H9 (cell line): ENCODE data around the gene TJAP1. TPM values are rescaled to one million over a fixed set of nuclear protein-coding genes. Genes with fewer than 3 reads are reported as not detected.

Source experiments
- DNase-seq: peaks from one replicate; pipeline ENCODE4 v3.0.0-alpha.2; 2017
- H2AFZ ChIP-seq: one replicate; pipeline ENCODE4 v1.6.1; 2013; ENCODE audit warnings: mild to moderate bottlenecking, low read length, control low read depth, moderate library complexity
- H2AK5ac ChIP-seq: 2 replicates; pipeline ENCODE4 v1.6.1; 2013; ENCODE audit warnings: low read length, control low read depth, mixed read lengths; ENCODE audit not compliant: insufficient read length
- H2BK120ac ChIP-seq: one replicate; pipeline ENCODE4 v1.6.1; 2013; ENCODE audit warnings: low read depth, mild to moderate bottlenecking, low read length, control low read depth, inconsistent platforms; ENCODE audit not compliant: poor library complexity, severe bottlenecking
- H2BK12ac ChIP-seq: 2 replicates; pipeline ENCODE4 v1.6.1; 2013; ENCODE audit warnings: low read length, control low read depth, mixed read lengths, low read depth; ENCODE audit not compliant: insufficient read length
- H2BK15ac ChIP-seq: 2 replicates; pipeline ENCODE4 v1.6.1; 2013; ENCODE audit warnings: low read depth, low read length, control low read depth
- H2BK20ac ChIP-seq: one replicate; pipeline ENCODE4 v1.6.1; 2013; ENCODE audit warnings: low read depth, mild to moderate bottlenecking, low read length, control low read depth, inconsistent platforms; ENCODE audit not compliant: poor library complexity, severe bottlenecking
- H2BK5ac ChIP-seq: 2 replicates; pipeline ENCODE4 v1.6.1; 2013; ENCODE audit warnings: low read length, control low read depth, mixed read lengths; ENCODE audit not compliant: insufficient read length
- H3K14ac ChIP-seq: 2 replicates; pipeline ENCODE4 v1.6.1; 2013; ENCODE audit warnings: low read length, control low read depth; ENCODE audit not compliant: insufficient read depth
- H3K18ac ChIP-seq: 2 replicates; pipeline ENCODE4 v1.6.1; 2013; ENCODE audit warnings: low read depth, mild to moderate bottlenecking, mixed read lengths, low read length, control low read depth; ENCODE audit not compliant: insufficient read length
- H3K23ac ChIP-seq: 2 replicates; pipeline ENCODE4 v1.6.1; 2013; ENCODE audit warnings: low read length, control low read depth, mixed read lengths, low read depth; ENCODE audit not compliant: insufficient read length
- H3K23me2 ChIP-seq: 2 replicates; pipeline ENCODE4 v1.6.1; 2013; ENCODE audit warnings: low read depth, mild to moderate bottlenecking, mixed read lengths, low read length, control low read depth; ENCODE audit not compliant: insufficient read length, poor library complexity, severe bottlenecking
- H3K27ac ChIP-seq: 2 replicates; pipeline ENCODE4 v1.5.1; 2013; ENCODE audit warnings: low read length, control low read depth, mixed read lengths, low read depth; ENCODE audit not compliant: insufficient read length
- H3K27me3 ChIP-seq: 2 replicates; pipeline ENCODE4 v1.6.1; 2013; ENCODE audit warnings: low read length, control low read depth, inconsistent platforms; ENCODE audit not compliant: insufficient read depth
- H3K4ac ChIP-seq: 2 replicates; pipeline ENCODE4 v1.6.1; 2013; ENCODE audit warnings: low read depth, mild to moderate bottlenecking, control low read depth, inconsistent platforms, low read length, moderate library complexity
- H3K4me1 ChIP-seq: 2 replicates; pipeline ENCODE4 v1.6.1; 2013; ENCODE audit warnings: low read length, control low read depth, inconsistent platforms; ENCODE audit not compliant: insufficient read depth
- H3K4me2 ChIP-seq: 2 replicates; pipeline ENCODE4 v1.6.1; 2013; ENCODE audit warnings: low read length, control low read depth, mixed read lengths; ENCODE audit not compliant: insufficient read length, insufficient read depth
- H3K56ac ChIP-seq: 2 replicates; pipeline ENCODE4 v1.6.1; 2013; ENCODE audit warnings: low read depth, mild to moderate bottlenecking, mixed read lengths, low read length, control low read depth; ENCODE audit not compliant: insufficient read length
- H3K79me1 ChIP-seq: 2 replicates; pipeline ENCODE4 v1.6.1; 2013; ENCODE audit warnings: low read depth, mild to moderate bottlenecking, moderate library complexity, low read length, control low read depth, inconsistent platforms; ENCODE audit not compliant: insufficient read depth, poor library complexity, severe bottlenecking
- H3K79me2 ChIP-seq: 2 replicates; pipeline ENCODE4 v1.6.1; 2013; ENCODE audit warnings: low read length, control low read depth, inconsistent platforms; ENCODE audit not compliant: insufficient read depth
- H3K9ac ChIP-seq: 2 replicates; pipeline ENCODE4 v1.6.1; 2013; ENCODE audit warnings: low read length, control low read depth, mixed read lengths; ENCODE audit not compliant: insufficient read length; ENCODE audit errors: extremely low read depth
- H3K9me3 ChIP-seq: one replicate; pipeline ENCODE4 v1.6.1; 2013; ENCODE audit warnings: low read depth, low read length, inconsistent platforms; ENCODE audit not compliant: control insufficient read depth
- H3T11ph ChIP-seq: one replicate; pipeline ENCODE4 v1.6.1; 2013; ENCODE audit warnings: mild to moderate bottlenecking, low read length, control low read depth, inconsistent platforms
- H4K20me1 ChIP-seq: one replicate; pipeline ENCODE4 v1.6.1; 2013; ENCODE audit not compliant: control insufficient read depth, insufficient read length, insufficient read depth
- H4K5ac ChIP-seq: 2 replicates; pipeline ENCODE4 v1.6.1; 2013; ENCODE audit warnings: low read depth, mild to moderate bottlenecking, mixed read lengths, low read length, control low read depth; ENCODE audit not compliant: insufficient read length
- H4K8ac ChIP-seq: replicated peaks from 2 replicates; pipeline ENCODE4 v1.6.1; 2013; ENCODE audit warnings: low read length, control low read depth, mixed read lengths, low read depth; ENCODE audit not compliant: insufficient read length
- H4K91ac ChIP-seq: 2 replicates; pipeline ENCODE4 v1.6.1; 2013; ENCODE audit warnings: low read depth, mild to moderate bottlenecking, moderate library complexity, mixed read lengths, low read length, control low read depth; ENCODE audit not compliant: insufficient read length
- H3K27ac Mint-ChIP-seq, 3 experiments: 2 replicates in 2 of 3; 3 replicates in 1 of 3; pipeline ENCODE4 v1.8.0; 2020 to 2021; ENCODE audit warnings: mixed read lengths in 3 of 3, mild to moderate bottlenecking in 1 of 3, moderate library complexity in 1 of 3
- H3K27me3 Mint-ChIP-seq: 2 replicates; pipeline ENCODE4 v1.8.0; 2021; ENCODE audit warnings: low read depth, mild to moderate bottlenecking, moderate library complexity, mixed read lengths
- H3K36me3 Mint-ChIP-seq, 3 experiments: 2 replicates in 2 of 3; 3 replicates in 1 of 3; pipeline ENCODE4 v1.8.0; 2020 to 2021; ENCODE audit warnings: low read depth in 3 of 3, mixed read lengths in 3 of 3; ENCODE audit not compliant: insufficient read depth in 1 of 3
- H3K4me1 Mint-ChIP-seq, 2 experiments: 2 replicates each; pipeline ENCODE4 v1.8.0; 2020; ENCODE audit warnings: mixed read lengths in 2 of 2
- H3K4me3 Mint-ChIP-seq, 2 experiments: 2 replicates in 1 of 2; 3 replicates in 1 of 2; pipeline ENCODE4 v1.8.0; 2020 to 2021; ENCODE audit warnings: mild to moderate bottlenecking in 2 of 2, mixed read lengths in 2 of 2, moderate library complexity in 1 of 2
- H3K9me3 Mint-ChIP-seq, 2 experiments: 2 replicates in 1 of 2; 3 replicates in 1 of 2; pipeline ENCODE4 v1.8.0; 2020; ENCODE audit warnings: mild to moderate bottlenecking in 2 of 2, mixed read lengths in 2 of 2, moderate library complexity in 1 of 2
- WGBS: extraction: QIAGEN DNeasy Blood & Tissue Kit; methylation state at CpG from one replicate; pipeline ENCODE4 v1.1.7; 2013; ENCODE audit warnings: missing lambda C conversion rate, low lambda C conversion rate, mixed read lengths; ENCODE audit not compliant: insufficient read length; ENCODE audit errors: extremely low coverage; 5-methylcytosine and 5-hydroxymethylcytosine counted together
- total RNA-seq: library from RNA; stranded (reverse); gene quantifications from 2 replicates; pipeline ENCODE4 v1.2.1, GENCODE V29; 2021
- TF ChIP-seq, protein P1 (sequence below): fragments of 200-600 bp; sonication (generic); conservative IDR thresholded peaks from 3 replicates; pipeline ENCODE4 v1.8.0; 2021; ENCODE audit warnings: antibody characterized with exemption, mild to moderate bottlenecking

The TJAP1 gene
- total RNA-seq, 1 experiment from 2014 or later, result 45.1 TPM

DNA sequence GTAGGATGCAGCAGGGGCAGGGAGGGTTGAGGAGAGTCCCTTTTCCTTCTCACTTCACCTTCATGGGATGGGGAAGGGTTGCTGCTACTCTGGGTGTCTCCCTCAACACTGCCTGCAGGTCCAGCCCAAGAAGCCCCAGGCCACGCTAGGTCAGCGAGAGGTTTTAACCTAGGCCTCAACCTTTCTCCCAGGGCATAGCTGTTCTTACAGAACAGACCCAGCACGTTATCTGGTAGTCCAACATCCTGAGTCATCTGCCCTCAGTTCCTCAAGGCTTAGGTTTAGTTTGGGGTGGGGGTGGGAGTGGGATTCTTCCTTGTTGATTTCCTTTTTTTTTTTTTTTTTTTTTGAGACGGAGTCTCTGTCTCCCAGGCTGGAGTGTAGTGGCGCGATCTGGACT is 17.0 kb downstream of the TJAP1 start:
- H3K36me3 Mint-ChIP-seq, result peaks cover 2 to 18% (median 15%) of the 10 kb centered on the region in 3 experiments; a peak in 6 of 7 replicates

More for the DNA sequence above, 17.0 kb downstream of the TJAP1 start:
- TF ChIP-seq, protein P1, sequence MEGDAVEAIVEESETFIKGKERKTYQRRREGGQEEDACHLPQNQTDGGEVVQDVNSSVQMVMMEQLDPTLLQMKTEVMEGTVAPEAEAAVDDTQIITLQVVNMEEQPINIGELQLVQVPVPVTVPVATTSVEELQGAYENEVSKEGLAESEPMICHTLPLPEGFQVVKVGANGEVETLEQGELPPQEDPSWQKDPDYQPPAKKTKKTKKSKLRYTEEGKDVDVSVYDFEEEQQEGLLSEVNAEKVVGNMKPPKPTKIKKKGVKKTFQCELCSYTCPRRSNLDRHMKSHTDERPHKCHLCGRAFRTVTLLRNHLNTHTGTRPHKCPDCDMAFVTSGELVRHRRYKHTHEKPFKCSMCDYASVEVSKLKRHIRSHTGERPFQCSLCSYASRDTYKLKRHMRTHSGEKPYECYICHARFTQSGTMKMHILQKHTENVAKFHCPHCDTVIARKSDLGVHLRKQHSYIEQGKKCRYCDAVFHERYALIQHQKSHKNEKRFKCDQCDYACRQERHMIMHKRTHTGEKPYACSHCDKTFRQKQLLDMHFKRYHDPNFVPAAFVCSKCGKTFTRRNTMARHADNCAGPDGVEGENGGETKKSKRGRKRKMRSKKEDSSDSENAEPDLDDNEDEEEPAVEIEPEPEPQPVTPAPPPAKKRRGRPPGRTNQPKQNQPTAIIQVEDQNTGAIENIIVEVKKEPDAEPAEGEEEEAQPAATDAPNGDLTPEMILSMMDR, result no peak
- Histone ChIP-seq H2BK15ac (no peak overlapping the region), H3K4me1 (peaks cover 6% of the 10 kb centered on the region; the same call in 1 of the 2 replicates), H4K91ac (no peak overlapping the region), H4K20me1 (peaks cover 2% of the 10 kb centered on the region), H3K9ac (no peak overlapping the region), H3T11ph (no peak overlapping the region), H4K5ac (no peak overlapping the region), H3K4me2 (no peak overlapping the region), H2BK5ac (no peak overlapping the region), H3K23me2 (no peaks in the 10 kb centered on the region), H2AFZ (no peak overlapping the region), H3K27me3 (no peaks in the 10 kb centered on the region), H2BK12ac (no peak overlapping the region), H3K79me1 (peaks cover 5% of the 10 kb centered on the region), H3K23ac (no peak overlapping the region), H3K9me3 (no peaks in the 10 kb centered on the region), H2AK5ac (no peak overlapping the region), H3K27ac (no peak overlapping the region), H2BK120ac (no peak overlapping the region), H3K18ac (no peak overlapping the region), H2BK20ac (no peak overlapping the region), H3K4ac (no peak overlapping the region), H3K79me2 (no peaks in the 10 kb centered on the region; the same call in 1 of the 2 replicates), H3K14ac (no peak overlapping the region), H3K56ac (no peak overlapping the region), H4K8ac (no peak overlapping the region)
- DNase-seq, result no peak
- WGBS, result no CpG with 5 or more reads among the region's 6 CpGs
- H3K27ac Mint-ChIP-seq, result no peak overlapping the region
- no peaks in the 10 kb centered on the region for H3K27me3 Mint-ChIP-seq
- H3K4me1 Mint-ChIP-seq, result peaks cover 30% of the 10 kb centered on the region in 2 experiments
- no peak overlapping the region; a peak in 1 of 5 replicates for H3K4me3 Mint-ChIP-seq
- no peaks in the 10 kb centered on the region for H3K9me3 Mint-ChIP-seq
